Muscle layer of duodenum (tissue), 2 donors: ENCODE results near the gene TECPR2.
"Not testable (repeated sequence)": the region's sequence is repeated elsewhere in the genome, so short reads cannot be mapped to it uniquely, and the experiment has no call there.

Experiments used
- H3K27ac ChIP-seq: one replicate; pipeline ENCODE4 v1.7.0; 2013; ENCODE audit warnings: mild to moderate bottlenecking, low read length
- H3K27me3 ChIP-seq: one replicate; pipeline ENCODE4 v1.7.0; 2013; ENCODE audit warnings: low read depth, mild to moderate bottlenecking, control low read depth, low read length
- H3K36me3 ChIP-seq, 2 donors: one replicate each; pipeline ENCODE4 v1.7.0; 2013; ENCODE audit warnings: low read length in 2 of 2, control low read depth in 1 of 2, mild to moderate bottlenecking in 1 of 2; ENCODE audit not compliant: insufficient read depth in 2 of 2, control insufficient read depth in 1 of 2
- H3K4me1 ChIP-seq, 2 donors: one replicate each; pipeline ENCODE4 v1.7.0; 2013; ENCODE audit warnings: low read length in 2 of 2, mild to moderate bottlenecking in 2 of 2, control low read depth in 1 of 2, moderate library complexity in 1 of 2; ENCODE audit not compliant: insufficient read depth in 2 of 2, control insufficient read depth in 1 of 2
- H3K4me3 ChIP-seq, 2 donors: one replicate each; pipeline ENCODE4 v1.7.0; 2013; ENCODE audit warnings: low read length in 2 of 2, low read depth in 1 of 2, mild to moderate bottlenecking in 1 of 2
- H3K9me3 ChIP-seq, 2 donors: one replicate each; pipeline ENCODE4 v1.7.0; 2013; ENCODE audit warnings: low read length in 2 of 2, control low read depth in 1 of 2, mild to moderate bottlenecking in 1 of 2; ENCODE audit not compliant: control insufficient read depth in 1 of 2
- donor health status: healthy.

Gene TECPR2

DNA sequence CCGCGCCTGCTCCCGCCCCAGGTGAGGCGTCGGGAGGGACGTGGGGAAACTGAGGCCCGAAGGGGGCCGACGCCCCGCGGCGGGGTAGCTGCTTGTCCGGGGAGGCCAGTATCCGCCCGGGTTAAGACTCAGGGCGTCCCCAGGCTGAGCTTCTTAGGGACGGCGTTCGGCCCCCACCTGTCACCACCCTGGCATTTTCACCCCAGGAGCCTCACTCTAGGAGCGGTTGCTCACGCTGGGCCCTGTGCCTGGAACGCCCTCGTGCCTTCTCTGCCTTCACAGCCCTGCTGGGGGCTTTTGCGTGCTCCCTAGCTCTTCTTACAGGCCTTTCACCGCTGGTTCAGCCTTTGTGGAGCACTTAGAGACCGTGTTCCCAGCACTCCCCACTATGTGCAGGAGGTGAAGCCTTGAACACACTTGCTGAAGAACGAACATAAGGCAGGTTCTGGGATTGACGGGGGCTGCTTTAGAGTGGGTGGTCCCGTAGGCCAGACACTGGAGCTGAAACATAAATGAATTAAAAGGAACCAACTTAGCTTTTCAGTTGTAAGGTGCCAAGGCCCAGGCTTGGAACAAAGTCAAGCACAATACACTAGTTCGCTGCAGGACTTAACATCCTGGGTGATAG, 42.6 kb upstream of the TECPR2 start:
- peaks cover 13 to 28% of the 10 kb centered on the region in 2 donors for H3K4me1 ChIP-seq
- no peaks in the 10 kb centered on the region for H3K36me3 ChIP-seq
- H3K27ac ChIP-seq: peak overlapping the region; percentile 90
- H3K4me3 ChIP-seq: peak overlapping the region; percentile 65 to 75
- H3K9me3 ChIP-seq: no peaks in the 10 kb centered on the region
- H3K27me3 ChIP-seq: no peaks in the 10 kb centered on the region

DNA sequence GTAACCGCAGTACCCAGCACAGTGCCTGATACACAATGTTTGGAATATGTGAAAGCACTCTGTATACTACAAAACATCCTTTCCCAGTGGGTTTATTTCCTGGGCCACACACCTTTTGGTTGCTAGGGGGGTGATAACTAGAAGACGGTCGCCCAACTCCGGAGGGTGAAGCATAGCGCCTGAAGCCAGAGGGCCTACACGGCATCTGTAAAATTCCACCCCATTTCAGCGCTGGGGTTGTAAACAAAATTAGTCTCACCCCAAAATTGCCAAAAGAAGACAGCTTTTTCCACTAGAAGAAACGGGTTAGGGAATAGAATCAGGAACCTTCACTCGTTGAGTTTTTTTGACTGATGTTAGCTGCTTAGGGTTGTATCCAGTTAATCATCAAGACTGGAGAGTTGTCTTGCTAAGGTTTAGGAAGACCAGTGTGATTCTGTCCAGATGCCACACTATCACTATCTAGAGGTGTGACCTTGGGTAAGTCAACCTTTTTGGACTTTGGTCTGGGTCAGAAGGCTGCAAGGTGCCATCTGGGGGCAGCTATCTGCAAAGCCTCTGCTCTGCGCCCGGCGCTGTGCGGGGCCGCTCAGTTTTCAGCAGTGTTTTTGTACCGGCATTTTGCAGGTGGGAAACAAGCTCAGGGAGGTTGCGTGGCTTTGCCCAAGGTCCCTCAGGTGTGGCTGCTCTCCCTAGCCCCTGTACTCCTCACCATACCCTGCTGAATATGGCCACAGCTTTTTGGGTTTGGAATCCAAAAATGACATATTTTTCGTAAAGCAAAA, 41.9 kb upstream of the TECPR2 start:
- H3K27me3 ChIP-seq: no peaks in the 10 kb centered on the region
- H3K36me3 ChIP-seq: peaks cover 0 to 4% of the 10 kb centered on the region in 2 donors
- H3K4me1 ChIP-seq: peaks cover 13 to 26% of the 10 kb centered on the region in 2 donors
- no peaks in the 10 kb centered on the region for H3K9me3 ChIP-seq
- peak overlapping the region; percentile 90 for H3K27ac ChIP-seq
- peak overlapping the region; percentile 65 to 75 for H3K4me3 ChIP-seq

DNA sequence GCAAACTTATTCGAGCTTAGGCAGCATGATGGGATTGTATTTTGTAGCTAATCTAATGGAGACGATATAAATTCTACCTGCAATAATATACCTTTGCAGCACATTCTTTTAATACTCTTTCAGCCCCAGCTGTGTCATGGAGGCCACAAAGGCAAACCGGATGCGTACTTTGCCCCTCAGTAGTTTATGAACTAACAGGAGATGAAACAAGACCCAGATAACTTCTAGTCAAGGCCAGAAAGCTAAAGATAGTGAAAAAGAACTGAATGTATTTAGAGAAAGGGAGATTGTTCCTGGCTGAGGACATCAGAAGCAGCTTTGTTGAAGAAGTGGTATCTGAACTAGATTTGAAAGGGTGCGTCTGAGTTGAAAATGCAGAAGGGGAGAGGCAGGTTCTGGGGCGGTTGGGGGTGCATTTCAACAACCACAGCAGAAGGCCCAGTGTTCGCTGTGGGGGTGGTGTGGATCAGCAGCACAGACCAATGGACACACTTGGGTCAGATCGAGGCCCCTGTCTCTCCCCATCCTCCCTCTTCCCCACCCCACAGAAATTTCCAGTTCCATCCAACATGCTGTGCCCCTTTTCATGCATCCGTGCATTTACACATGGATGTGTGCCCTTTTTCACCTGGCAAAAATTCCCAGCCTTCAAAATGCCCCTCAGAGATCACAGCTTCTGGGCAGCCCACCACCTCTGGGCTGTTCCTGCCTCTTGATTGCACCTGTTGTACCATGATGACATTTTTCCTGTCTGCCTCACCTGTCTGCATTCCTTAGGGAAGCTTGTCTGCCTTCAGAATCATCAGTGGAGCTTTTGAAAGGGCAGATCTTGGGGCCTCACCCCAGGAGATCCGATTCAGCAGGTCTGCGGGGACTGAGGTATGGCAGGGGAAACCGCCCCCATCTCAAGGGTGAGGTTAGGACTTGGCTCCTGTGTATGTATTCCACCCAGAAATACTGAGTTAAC, 41.0 kb upstream of the TECPR2 start:
- H3K36me3 ChIP-seq: peaks cover 3 to 11% of the 10 kb centered on the region in 2 donors
- no peak overlapping the region for H3K27ac ChIP-seq
- H3K9me3 ChIP-seq: no peaks in the 10 kb centered on the region
- no peak overlapping the region for H3K4me3 ChIP-seq
- no peaks in the 10 kb centered on the region for H3K27me3 ChIP-seq
- H3K4me1 ChIP-seq: peaks cover 13 to 18% of the 10 kb centered on the region in 2 donors

DNA sequence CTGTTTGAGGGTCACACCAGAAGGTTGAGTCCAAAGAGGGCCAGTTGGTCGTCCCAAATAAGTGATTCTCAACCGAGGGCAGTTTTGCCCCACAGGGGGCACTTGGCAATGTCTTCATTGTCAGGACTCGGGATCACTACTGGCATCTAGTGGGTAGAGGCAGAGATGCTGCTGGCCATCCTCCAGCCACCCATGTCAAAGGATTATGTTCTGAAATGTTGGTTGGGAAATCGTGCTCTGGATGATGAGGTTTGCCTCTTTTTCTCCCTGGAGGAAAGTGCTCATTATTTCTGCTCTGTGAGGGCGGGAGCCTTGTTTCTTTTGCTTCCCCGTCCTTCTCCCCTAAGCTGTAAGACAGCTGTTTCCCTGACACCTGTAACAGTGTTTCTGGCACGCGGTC, 39.6 kb upstream of the TECPR2 start:
- peaks cover 13% of the 10 kb centered on the region in 2 donors for H3K4me1 ChIP-seq
- peaks cover 3 to 11% of the 10 kb centered on the region in 2 donors for H3K36me3 ChIP-seq
- H3K9me3 ChIP-seq: no peaks in the 10 kb centered on the region
- H3K27ac ChIP-seq: no peak overlapping the region
- H3K4me3 ChIP-seq: no peak overlapping the region
- H3K27me3 ChIP-seq: no peaks in the 10 kb centered on the region

DNA sequence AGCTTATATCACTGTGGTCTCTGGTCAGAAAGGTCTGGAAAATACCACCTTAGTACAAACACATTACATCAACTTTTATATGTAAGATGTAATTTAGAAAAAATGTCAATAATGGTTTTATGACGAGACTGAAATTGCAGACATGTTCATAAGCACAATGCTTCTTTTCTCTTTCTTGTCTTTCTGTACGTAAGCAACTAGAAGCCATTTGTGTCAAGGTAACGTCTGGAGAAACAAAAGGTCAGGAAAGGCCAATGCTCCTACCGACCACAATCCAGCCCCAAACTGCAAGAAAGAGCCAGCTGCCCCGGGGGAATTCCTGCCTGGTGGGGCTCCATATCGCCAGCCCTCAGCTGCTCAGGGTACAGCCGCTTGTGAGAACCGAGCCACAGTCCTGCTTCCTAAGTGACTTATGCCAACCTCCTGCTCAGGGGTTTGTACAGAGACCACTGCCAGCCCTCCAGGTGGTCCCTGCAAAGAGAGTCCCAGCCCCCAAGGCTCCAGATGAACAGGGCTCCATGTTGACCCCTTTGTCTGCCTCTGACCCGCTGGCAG, 36.9 kb upstream of the TECPR2 start:
- Histone ChIP-seq H3K27me3 (no peaks in the 10 kb centered on the region), H3K36me3 (peaks cover 3 to 11% of the 10 kb centered on the region in 2 donors), H3K4me1 (peaks cover under 1 to 6% of the 10 kb centered on the region in 2 donors)

DNA sequence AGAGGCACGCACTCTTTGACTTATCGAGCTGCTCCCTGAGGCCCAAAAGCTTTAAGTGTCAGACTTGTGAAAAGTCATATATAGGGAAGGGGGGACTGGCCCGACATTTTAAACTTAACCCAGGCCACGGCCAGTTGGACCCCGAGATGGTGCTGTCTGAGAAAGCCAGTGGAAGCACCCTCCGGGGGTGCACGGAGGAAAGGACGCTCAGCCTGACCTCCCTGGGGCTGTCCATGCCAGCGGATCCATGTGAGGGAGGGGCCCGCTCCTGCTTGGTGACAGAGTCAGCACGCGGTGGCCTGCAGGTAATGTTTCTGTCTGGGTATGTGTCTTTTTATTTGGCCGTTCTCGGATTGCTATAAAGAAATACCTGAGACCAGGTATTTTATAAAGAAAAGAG, 36.2 kb upstream of the TECPR2 start:
- no peak overlapping the region for H3K27ac ChIP-seq
- H3K27me3 ChIP-seq: no peaks in the 10 kb centered on the region
- H3K4me1 ChIP-seq: peaks cover 0 to 3% of the 10 kb centered on the region in 2 donors
- no peak overlapping the region for H3K4me3 ChIP-seq
- H3K36me3 ChIP-seq: peaks cover 3 to 13% of the 10 kb centered on the region in 2 donors
- H3K9me3 ChIP-seq: no peaks in the 10 kb centered on the region

More for the DNA sequence above, 36.9 kb upstream of the TECPR2 start:
- Histone ChIP-seq H3K27ac (no peak overlapping the region), H3K4me3 (no peak overlapping the region), H3K9me3 (no peaks in the 10 kb centered on the region)

DNA sequence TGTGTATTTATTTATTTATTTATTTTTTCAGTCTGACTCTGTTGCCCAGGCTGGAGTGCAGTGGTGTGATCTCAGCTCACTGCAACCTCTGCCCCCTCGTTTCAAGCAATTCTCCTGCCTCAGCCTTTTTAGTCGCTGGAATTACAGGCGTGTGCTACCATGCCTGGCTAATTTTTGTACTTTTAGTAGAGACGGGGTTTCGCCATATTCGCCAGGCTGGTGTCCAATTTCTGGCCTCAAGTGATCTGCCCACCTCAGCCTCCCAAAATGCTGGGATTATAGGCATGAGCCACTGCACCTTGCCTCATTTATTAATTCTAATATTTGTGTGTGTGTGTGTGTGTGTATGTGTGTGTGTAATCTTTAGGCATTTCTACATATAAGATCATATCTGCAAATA, 33.4 kb upstream of the TECPR2 start:
- H3K4me3 ChIP-seq, H3K9me3 ChIP-seq, H3K4me1 ChIP-seq, H3K27ac ChIP-seq, H3K27me3 ChIP-seq: not testable (repeated sequence)
- H3K36me3 ChIP-seq: peaks cover 3 to 33% of the 10 kb centered on the region in 2 donors

DNA sequence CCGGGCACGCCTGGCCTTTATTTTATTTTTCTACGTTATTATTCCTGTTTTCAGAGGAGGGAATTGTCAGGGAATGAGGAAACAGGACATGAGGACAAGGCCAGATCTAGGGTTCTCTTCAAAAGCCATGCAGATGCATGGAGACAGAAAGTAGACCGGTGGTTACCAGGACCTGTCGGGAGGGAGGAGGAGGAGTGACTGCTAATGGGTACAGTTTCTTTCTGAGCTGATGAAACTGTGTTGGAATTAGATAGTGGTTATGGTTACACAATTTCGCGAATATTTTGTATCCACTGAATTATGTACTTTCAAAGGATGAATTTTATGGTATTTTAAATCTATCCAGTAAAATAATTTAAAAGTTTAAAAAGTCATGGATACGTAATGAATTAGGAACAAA, 31.9 kb upstream of the TECPR2 start:
- peaks cover 3 to 35% of the 10 kb centered on the region in 2 donors for H3K36me3 ChIP-seq
- H3K4me1 ChIP-seq: no peaks in the 10 kb centered on the region
- no peaks in the 10 kb centered on the region for H3K27me3 ChIP-seq
- no peaks in the 10 kb centered on the region for H3K9me3 ChIP-seq
- H3K27ac ChIP-seq: no peak overlapping the region
- H3K4me3 ChIP-seq: no peak overlapping the region

DNA sequence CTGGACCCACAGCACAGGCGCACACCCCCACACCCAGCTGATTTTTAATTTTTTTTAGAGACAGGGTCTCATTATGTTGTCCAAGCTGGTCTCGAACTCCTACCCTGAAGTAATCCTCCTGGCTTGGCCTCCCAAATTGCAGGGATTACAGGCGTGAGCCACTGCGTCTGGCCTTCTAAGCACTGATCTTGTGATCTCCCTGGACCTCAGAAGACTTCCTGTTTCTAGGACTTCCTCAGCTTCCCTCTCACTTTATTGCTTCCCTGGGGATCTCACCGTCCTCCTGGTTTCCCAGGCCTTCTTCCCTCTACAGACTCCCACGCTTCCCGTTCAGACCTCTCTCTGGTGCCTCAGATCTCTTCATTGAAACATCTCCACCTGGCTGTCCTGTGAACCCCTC, 29.4 kb upstream of the TECPR2 start:
- Histone ChIP-seq H3K36me3 (peaks cover 3 to 42% of the 10 kb centered on the region in 2 donors), H3K4me3 (no peak overlapping the region), H3K9me3 (no peaks in the 10 kb centered on the region), H3K27me3 (no peaks in the 10 kb centered on the region), H3K4me1 (no peaks in the 10 kb centered on the region), H3K27ac (no peak overlapping the region)

DNA sequence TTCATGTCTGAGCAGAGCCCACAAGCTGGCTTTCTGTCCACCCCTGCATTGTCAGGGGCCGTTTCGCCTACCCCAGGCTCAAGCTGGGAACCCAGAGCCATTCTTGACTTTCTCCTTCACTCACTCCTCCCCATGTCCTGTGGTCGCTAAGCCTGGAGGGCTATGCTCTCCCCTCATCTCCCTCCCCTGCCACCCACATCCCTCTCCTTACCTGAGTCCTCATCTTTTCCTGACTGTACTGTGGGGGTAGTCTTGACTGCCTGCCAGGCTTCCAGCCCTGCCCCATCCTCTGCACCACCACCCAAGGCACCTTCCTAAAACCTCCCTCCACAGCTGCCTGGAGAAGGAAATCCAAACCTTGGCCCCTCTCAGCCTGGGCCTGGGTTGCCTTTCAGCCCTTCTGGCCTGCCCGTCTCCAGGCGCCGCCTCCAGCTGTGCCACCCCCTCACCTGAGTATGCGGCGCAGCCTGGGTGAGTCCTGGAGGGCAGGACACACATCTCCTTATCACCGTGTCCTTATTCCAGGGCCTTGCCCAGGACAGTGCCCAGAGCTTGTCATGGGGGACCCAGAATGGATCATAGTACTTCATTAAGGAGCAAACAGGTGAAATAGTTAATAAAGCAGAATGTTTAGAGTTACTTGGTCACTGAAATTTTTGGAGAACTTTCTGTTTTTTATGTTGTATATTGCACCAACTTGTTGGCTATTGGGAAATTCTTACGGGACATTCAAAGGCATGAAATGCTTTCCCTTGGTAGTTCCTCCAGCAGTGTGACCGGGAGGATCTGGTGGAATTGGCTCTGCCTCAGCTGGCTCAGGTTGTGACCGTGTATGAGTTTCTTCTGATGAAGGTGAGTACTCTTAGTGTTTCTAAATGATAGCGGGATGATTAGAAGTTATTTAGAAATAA, 28.7 kb upstream of the TECPR2 start:
- Histone ChIP-seq H3K4me3 (no peak overlapping the region), H3K36me3 (peaks cover 7 to 49% of the 10 kb centered on the region in 2 donors), H3K4me1 (no peaks in the 10 kb centered on the region), H3K27ac (no peak overlapping the region), H3K27me3 (no peaks in the 10 kb centered on the region), H3K9me3 (no peaks in the 10 kb centered on the region)
